ENCODE measurements around the gene TMEM209. TPM values are rescaled to one million over a fixed set of nuclear protein-coding genes. Genes with fewer than 3 reads are reported as not detected.

Gene TMEM209
- total and polyA plus RNA-seq, 7 donors, result 5.2 to 11.3 (median 9.0) TPM

DNA sequence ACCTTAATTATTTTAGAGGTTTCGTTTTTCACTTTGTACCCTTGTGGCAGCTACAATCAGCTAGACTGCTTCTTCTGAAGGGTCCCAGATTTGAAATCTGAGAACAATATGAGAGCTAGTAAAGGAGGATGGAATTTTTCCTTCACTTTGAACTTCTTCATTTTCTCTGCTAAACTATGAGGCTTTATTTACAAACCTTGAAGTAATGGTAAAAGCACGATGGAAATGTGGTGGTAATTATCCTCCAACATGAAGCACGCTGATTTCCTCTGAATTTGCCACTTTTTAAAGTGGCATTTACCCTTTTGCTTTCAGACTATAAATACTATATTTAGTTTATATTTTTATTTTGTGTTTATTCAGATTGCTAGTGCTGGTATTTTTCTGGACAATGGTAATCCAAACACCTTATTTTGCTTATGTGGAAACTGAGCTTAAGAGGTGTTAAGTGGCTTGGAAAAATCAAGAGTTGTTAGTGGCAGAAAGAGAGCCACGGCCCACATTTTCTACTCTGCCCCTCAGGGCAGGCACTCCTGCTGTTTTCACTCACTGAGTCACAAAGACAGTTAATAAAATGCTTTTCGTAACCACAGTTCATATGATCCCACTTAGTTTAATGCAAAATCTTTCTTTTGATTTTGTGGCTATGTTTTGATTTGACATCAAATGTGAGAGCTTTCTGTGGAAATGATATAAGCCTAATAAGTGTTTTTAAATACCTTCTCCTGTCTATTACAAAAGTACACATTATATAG lies 5.2 kb upstream of the TMEM209 start:
- WGBS, 3 donors, result 51 to 57% (median 52%) methylated on average over 5 of the region's 5 CpGs
- no peak overlapping the region for H3K4me3 ChIP-seq

DNA sequence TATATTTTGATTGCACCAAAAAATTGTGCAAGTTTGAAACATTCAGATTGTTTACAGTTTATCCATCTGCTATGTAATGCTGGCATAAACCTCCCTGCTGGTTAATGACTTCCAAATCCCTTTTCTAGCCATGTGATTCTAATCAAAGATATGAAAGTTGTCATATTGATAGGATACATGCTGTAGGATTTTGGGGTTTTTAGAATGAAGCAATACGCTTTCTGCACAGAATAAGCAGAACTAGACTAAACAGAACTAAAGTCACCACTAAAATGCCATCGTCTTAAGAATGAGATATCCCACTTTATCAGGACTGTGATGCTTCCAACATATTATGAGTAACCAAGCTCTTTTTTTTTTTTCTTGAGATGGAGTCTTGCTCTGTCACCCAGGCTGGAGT lies 3.3 kb upstream of the TMEM209 start:
- no peak for ATAC-seq
- intact Hi-C loops (cut with DNase I), result loop anchor here (5.0 to 10.0 kb wide), 2 partner anchors 134 to 136 kb away; partner anchors contain the start of gene KLHDC10 (in 2 of the 2)
- Histone ChIP-seq H3K27me3 (ENCODE audit: insufficient read depth in 3 of 3, low read length in 2 of 3) (no peaks in the 10 kb centered on the region), H3K27ac (no peak overlapping the region), H3K36me3 (ENCODE audit: insufficient read depth in 1 of 2, low read depth in 1 of 2) (peaks cover 0 to 4% of the 10 kb centered on the region in 2 donors), H3K4me1 (no peaks in the 10 kb centered on the region), H3K9me3 (no peaks in the 10 kb centered on the region), H3K4me3 (no peak overlapping the region)
- no peak for DNase-seq
- 90 to 95% (median 95%) methylated on average over 2 of the region's 2 CpGs for WGBS, 3 donors
- TF ChIP-seq, protein P1, sequence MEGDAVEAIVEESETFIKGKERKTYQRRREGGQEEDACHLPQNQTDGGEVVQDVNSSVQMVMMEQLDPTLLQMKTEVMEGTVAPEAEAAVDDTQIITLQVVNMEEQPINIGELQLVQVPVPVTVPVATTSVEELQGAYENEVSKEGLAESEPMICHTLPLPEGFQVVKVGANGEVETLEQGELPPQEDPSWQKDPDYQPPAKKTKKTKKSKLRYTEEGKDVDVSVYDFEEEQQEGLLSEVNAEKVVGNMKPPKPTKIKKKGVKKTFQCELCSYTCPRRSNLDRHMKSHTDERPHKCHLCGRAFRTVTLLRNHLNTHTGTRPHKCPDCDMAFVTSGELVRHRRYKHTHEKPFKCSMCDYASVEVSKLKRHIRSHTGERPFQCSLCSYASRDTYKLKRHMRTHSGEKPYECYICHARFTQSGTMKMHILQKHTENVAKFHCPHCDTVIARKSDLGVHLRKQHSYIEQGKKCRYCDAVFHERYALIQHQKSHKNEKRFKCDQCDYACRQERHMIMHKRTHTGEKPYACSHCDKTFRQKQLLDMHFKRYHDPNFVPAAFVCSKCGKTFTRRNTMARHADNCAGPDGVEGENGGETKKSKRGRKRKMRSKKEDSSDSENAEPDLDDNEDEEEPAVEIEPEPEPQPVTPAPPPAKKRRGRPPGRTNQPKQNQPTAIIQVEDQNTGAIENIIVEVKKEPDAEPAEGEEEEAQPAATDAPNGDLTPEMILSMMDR (IDR thresholded peaks at IDR 0.05), result no peak

More for the DNA sequence above, 5.2 kb upstream of the TMEM209 start:
- TF ChIP-seq, protein P1 (IDR thresholded peaks at IDR 0.05), result no peak
- ATAC-seq (no peak), DNase-seq (no peak)
- Histone ChIP-seq H3K27me3 (ENCODE audit: insufficient read depth in 3 of 3, low read length in 2 of 3) (no peaks in the 10 kb centered on the region), H3K4me1 (no peaks in the 10 kb centered on the region), H3K27ac (no peak overlapping the region), H3K9me3 (no peaks in the 10 kb centered on the region), H3K36me3 (ENCODE audit: insufficient read depth in 1 of 2, low read depth in 1 of 2) (no peaks in the 10 kb centered on the region)
- intact Hi-C loops (cut with DNase I), result no loop called here

DNA sequence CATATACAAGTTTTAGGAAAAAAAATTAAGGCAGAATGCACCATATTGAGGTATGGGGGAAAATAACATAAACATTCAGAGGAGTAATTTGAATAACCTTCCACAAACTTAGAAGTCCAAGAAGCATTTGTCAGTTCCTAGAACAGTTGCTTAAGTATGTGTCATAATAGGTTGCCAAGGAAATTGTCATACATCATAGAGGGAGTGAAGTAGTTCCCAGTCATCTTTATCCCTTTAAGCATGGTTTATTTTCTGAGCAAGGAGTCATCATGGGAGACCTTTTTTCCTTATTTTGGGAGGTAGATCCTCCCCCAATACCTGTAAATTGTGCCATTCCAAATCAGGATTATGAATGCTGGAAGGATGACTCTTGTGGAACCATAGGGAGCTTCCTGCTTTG lies 2.4 kb upstream of the TMEM209 start, which contains the start of gene SSMEM1:
Gene SSMEM1 (plus strand): TSS at position 219 of the 400 bp plus-strand sequence. CDS start 51 bp downstream, at position 270.
- H3K4me1 ChIP-seq, result no peaks in the 10 kb centered on the region

DNA sequence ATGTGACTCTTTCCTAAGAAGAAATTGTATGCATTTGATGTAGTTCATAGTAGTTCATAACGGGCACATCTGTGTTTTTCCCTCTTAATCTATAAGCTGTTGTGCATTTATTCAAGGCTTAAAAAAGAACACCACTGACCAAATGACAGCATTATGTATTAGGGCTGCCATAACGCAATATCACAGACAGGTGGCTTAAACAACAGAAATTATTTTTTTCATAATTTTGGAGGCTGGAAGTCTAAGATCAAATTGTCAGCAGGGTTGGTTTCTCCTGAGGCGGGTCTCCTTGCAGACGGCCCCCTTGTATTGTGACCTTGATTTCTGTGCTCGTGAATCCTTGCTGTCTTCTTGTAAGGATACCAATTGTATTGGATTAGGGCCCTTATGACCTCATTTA lies 1.8 kb upstream of the TMEM209 start:
- no peaks in the 10 kb centered on the region for H3K9me3 ChIP-seq
- no peak overlapping the region for H3K27ac ChIP-seq
- DNase-seq (no peak), ATAC-seq (no peak)
- H3K4me3 ChIP-seq, result no peak overlapping the region
- WGBS, 3 donors, result 78 to 82% (median 80%) methylated on average over 5 of the region's 5 CpGs
- no peaks in the 10 kb centered on the region for H3K27me3 ChIP-seq (ENCODE audit: insufficient read depth in 3 of 3, low read length in 2 of 3)
- peaks cover 3 to 19% of the 10 kb centered on the region in 2 donors for H3K36me3 ChIP-seq (ENCODE audit: insufficient read depth in 1 of 2, low read depth in 1 of 2)
- intact Hi-C loops (cut with DNase I), result loop anchor here (5.0 to 10.0 kb wide), 2 partner anchors 132 to 135 kb away; partner anchors contain the start of gene KLHDC10 (in 2 of the 2)
- no peaks in the 10 kb centered on the region for H3K4me1 ChIP-seq
- TF ChIP-seq, protein P1 (IDR thresholded peaks at IDR 0.05), result no peak

More for the DNA sequence above, 2.4 kb upstream of the TMEM209 start, which contains the start of gene SSMEM1:
- peaks cover 3 to 13% of the 10 kb centered on the region in 2 donors for H3K36me3 ChIP-seq (ENCODE audit: insufficient read depth in 1 of 2, low read depth in 1 of 2)
- no peak within 1 kb of the TSS for H3K27ac ChIP-seq
- ATAC-seq (no peak), DNase-seq (no peak)
- no peaks in the 10 kb centered on the region for H3K9me3 ChIP-seq
- no peaks in the 10 kb centered on the region for H3K27me3 ChIP-seq (ENCODE audit: insufficient read depth in 3 of 3, low read length in 2 of 3)
- TF ChIP-seq, protein P1 (IDR thresholded peaks at IDR 0.05), result no peak
- no peak within 1 kb of the TSS for H3K4me3 ChIP-seq
- intact Hi-C loops (cut with DNase I), result loop anchor here (5.0 to 10.0 kb wide), 2 partner anchors 133 to 135 kb away; partner anchors contain the start of gene KLHDC10 (in 2 of the 2)

Measured in psoas muscle (tissue), 8 donors.